ENCODE data around the gene MICAL1.

MICAL1 gene, protein sequence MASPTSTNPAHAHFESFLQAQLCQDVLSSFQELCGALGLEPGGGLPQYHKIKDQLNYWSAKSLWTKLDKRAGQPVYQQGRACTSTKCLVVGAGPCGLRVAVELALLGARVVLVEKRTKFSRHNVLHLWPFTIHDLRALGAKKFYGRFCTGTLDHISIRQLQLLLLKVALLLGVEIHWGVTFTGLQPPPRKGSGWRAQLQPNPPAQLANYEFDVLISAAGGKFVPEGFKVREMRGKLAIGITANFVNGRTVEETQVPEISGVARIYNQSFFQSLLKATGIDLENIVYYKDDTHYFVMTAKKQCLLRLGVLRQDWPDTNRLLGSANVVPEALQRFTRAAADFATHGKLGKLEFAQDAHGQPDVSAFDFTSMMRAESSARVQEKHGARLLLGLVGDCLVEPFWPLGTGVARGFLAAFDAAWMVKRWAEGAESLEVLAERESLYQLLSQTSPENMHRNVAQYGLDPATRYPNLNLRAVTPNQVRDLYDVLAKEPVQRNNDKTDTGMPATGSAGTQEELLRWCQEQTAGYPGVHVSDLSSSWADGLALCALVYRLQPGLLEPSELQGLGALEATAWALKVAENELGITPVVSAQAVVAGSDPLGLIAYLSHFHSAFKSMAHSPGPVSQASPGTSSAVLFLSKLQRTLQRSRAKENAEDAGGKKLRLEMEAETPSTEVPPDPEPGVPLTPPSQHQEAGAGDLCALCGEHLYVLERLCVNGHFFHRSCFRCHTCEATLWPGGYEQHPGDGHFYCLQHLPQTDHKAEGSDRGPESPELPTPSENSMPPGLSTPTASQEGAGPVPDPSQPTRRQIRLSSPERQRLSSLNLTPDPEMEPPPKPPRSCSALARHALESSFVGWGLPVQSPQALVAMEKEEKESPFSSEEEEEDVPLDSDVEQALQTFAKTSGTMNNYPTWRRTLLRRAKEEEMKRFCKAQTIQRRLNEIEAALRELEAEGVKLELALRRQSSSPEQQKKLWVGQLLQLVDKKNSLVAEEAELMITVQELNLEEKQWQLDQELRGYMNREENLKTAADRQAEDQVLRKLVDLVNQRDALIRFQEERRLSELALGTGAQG

GRCh38 chr6:109455437-109456110 is at the start of gene MICAL1:
Gene MICAL1, minus strand, starts transcription at chr6:109455772. Its CDS starts 1,576 bp downstream, at chr6:109454196.
- DNase-seq (ENCODE audit: low spot score): peak; percentile 83

DNA sequence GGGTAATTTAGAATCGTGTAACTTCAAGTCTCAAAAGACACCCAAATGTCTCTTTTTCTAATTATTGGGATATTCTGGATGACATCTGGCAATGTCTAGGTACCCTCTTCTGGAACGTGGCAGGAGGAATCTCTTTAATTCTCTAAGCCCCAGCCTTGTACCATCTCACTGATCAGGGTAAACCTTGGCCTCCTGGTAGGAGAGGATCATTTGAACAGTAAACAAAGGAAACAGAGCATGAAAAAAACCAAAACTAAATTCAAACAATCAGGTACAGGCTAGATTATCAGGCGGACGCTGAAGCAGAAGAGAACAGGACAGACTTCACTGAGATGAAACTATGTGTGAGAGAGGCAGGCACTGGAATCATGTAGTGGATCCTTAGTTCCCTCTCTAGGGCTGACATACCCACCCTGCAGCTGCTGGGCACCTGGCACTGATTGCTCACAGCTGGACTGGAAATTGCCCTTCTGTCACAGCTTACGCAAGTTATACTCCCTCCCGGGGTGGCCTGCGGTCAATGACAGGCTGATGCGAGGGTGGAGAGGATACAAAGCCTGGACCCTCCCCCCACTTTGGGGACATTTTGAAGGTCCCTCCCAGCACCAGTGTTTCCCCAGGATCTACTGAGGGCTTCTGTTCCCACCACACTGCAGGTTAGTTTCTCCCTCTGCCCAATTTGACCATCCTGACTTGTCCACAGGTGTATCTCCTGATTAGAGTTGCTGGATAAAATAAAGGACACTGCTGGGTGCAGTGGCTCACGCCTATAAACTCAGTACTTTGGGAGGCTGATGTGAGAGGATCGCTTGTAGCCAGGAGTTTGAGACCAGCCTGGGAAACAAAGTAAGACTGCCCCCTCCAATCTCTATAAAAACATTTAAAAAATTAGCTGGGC is 48.0 kb upstream of the MICAL1 start:
- no peak for DNase-seq (ENCODE audit: low spot score)

- DNase-seq (ENCODE audit: low spot score): no peak
These were observed 43.4 kb upstream of the MICAL1 start for GRCh38 chr6:109498936-109499335.

GRCh38 chr6:109498052-109498451 is 42.5 kb upstream of the MICAL1 start:
- DNase-seq (ENCODE audit: low spot score): no peak

GRCh38 chr6:109496036-109496772 is 40.6 kb upstream of the MICAL1 start:
- DNase-seq (ENCODE audit: low spot score): peak; percentile 12

GRCh38 chr6:109493865-109494264 is 38.3 kb upstream of the MICAL1 start:
- no peak for DNase-seq (ENCODE audit: low spot score)

GRCh38 chr6:109491207-109491938 is 35.8 kb upstream of the MICAL1 start:
- no peak for DNase-seq (ENCODE audit: low spot score)

- no peak for DNase-seq (ENCODE audit: low spot score)
These were observed 35.1 kb upstream of the MICAL1 start for GRCh38 chr6:109490713-109491112.

DNA sequence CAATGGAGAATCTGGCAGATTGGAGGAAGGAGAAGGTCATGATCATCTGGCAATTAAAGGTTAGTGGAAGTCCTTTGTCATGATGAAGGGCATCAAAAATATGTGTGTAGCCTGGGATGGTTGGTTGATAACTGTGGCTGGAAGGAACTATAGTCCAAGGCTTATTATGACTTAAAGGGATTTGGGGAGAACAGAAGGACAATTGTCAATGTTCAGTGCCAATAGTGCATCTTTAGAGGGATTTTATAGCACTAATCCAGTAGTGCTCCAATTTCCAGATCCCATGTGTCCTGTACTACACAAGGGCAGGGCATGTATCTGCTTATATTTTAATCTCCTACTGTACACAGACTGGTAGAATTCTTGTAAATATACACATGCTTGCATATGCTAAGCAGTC is 32.4 kb upstream of the MICAL1 start:
- DNase-seq (ENCODE audit: low spot score): no peak

DNA sequence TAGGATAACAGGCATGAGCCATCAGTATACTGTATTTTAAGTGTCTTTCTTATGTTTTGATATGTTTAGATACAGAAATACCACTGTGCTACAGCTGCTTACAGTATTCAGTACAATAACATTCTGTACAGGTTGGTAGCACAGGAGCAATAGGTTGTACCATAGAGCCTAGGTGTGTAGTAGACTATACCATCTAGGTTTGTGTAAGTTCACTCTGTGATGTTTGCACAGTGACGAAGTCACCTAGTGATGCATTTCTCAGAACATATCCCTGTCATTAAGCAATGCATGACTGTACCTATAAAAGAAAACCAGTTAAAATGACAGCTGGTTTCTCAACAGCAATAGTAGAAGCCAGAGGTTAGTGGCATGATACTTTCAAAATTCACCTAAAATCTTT is 30.5 kb upstream of the MICAL1 start:
- no peak for DNase-seq (ENCODE audit: low spot score)

GRCh38 chr6:109485266-109485935 is 29.8 kb upstream of the MICAL1 start:
- no peak for DNase-seq (ENCODE audit: low spot score)

- DNase-seq (ENCODE audit: low spot score): no peak
These were observed 28.6 kb upstream of the MICAL1 start for GRCh38 chr6:109484122-109484521.

GRCh38 chr6:109483735-109484057 is 28.1 kb upstream of the MICAL1 start:
- no peak for DNase-seq (ENCODE audit: low spot score)

- peak; percentile 93 for DNase-seq (ENCODE audit: low spot score)
These were observed 27.5 kb upstream of the MICAL1 start, which contains the start of gene ZBTB24 for GRCh38 chr6:109482905-109483734. Gene ZBTB24, minus strand, starts transcription at chr6:109483219. Its CDS starts 1,193 bp downstream, at chr6:109482026.

- no peak for DNase-seq (ENCODE audit: low spot score)
These were observed 25.5 kb upstream of the MICAL1 start for GRCh38 chr6:109480993-109481480.

DNA sequence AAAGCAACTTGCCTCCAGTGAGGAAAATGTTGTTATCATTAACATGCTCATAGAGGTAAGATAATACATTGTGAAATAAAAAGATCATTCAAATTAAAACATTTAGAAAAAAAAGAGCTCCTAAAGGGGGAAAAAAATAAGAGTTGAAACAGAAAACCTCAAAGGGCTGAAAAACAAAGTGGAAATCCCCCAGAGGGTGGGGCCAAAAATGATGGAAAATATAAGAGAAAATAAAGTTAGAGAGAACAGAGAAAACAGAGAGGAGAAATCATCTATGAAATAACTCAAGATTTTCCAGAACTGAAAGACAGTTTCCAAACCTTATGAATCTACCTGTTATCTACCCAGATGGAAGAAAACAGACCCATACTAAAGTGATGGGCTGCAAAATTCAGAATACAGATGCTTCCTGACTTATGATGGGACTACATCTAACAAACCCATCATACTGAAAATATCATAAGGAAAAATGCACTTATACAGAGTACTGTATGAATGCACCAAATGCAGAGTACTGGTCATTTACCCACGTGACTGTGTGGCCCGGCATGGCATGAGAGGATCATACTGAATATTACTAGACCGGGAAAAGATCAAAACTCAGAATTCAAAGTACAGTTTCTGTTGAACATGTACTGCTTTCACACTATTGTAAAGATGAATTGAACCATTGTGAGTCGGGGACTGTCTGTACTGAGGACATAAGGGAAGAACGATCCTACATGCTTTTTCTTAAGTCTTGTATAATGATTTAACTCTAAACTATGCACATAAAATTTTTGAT is 23.5 kb upstream of the MICAL1 start:
- no peak for DNase-seq (ENCODE audit: low spot score)

- DNase-seq (ENCODE audit: low spot score): no peak
These were observed 22.7 kb upstream of the MICAL1 start for GRCh38 chr6:109478222-109478805.

Data from AG08395 (cell line).